AG09309 (cell line): Measurements from ENCODE around the gene EPOP.

ENCODE experiments used
- DNase-seq: peaks from one replicate; pipeline ENCODE4 v3.0.0-alpha.2; 2010; ENCODE audit warnings: low read depth
- H3K4me3 ChIP-seq: 2 replicates; pipeline ENCODE4 v1.5.1; 2011; ENCODE audit warnings: mild to moderate bottlenecking, low read depth, low read length, moderate library complexity; ENCODE audit not compliant: control insufficient read depth
- TF ChIP-seq, protein P1 (sequence below): IDR thresholded peaks from 2 replicates; pipeline ENCODE4 v1.5.1; 2011; ENCODE audit warnings: mild to moderate bottlenecking, low read depth, low read length, inconsistent platforms; ENCODE audit not compliant: insufficient read depth, control insufficient read depth; ENCODE audit errors: missing control alignments

Gene EPOP

GRCh38 chr17:38716368-38717005, 41.7 kb upstream of the EPOP start:
- TF ChIP-seq, protein P1, sequence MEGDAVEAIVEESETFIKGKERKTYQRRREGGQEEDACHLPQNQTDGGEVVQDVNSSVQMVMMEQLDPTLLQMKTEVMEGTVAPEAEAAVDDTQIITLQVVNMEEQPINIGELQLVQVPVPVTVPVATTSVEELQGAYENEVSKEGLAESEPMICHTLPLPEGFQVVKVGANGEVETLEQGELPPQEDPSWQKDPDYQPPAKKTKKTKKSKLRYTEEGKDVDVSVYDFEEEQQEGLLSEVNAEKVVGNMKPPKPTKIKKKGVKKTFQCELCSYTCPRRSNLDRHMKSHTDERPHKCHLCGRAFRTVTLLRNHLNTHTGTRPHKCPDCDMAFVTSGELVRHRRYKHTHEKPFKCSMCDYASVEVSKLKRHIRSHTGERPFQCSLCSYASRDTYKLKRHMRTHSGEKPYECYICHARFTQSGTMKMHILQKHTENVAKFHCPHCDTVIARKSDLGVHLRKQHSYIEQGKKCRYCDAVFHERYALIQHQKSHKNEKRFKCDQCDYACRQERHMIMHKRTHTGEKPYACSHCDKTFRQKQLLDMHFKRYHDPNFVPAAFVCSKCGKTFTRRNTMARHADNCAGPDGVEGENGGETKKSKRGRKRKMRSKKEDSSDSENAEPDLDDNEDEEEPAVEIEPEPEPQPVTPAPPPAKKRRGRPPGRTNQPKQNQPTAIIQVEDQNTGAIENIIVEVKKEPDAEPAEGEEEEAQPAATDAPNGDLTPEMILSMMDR, result no peak
- H3K4me3 ChIP-seq, result no peak overlapping the region
- no peak for DNase-seq

- DNase-seq, result no peak
- TF ChIP-seq, protein P1, result no peak
Observed at GRCh38 chr17:38715216-38715943, 40.6 kb upstream of the EPOP start.

GRCh38 chr17:38713456-38714075, 38.8 kb upstream of the EPOP start:
- H3K4me3 ChIP-seq, result no peak overlapping the region
- TF ChIP-seq, protein P1, result no peak
- DNase-seq, result no peak

More at GRCh38 chr17:38715216-38715943, 40.6 kb upstream of the EPOP start:
- no peak overlapping the region for H3K4me3 ChIP-seq

- H3K4me3 ChIP-seq, result no peak overlapping the region
- TF ChIP-seq, protein P1, result no peak
- no peak for DNase-seq
Observed at GRCh38 chr17:38712593-38712992, 37.8 kb upstream of the EPOP start.

- H3K4me3 ChIP-seq, result no peak overlapping the region
- no peak for DNase-seq
- TF ChIP-seq, protein P1, result no peak
Observed at GRCh38 chr17:38711792-38712571, 37.2 kb upstream of the EPOP start.

- H3K4me3 ChIP-seq, result no peak overlapping the region
- TF ChIP-seq, protein P1, result no peak
- DNase-seq, result no peak
Observed at GRCh38 chr17:38710985-38711384, 36.2 kb upstream of the EPOP start.
